Measurements from ENCODE around the gene PITPNC1. TPM values are rescaled to one million over a fixed set of nuclear protein-coding genes. Genes with fewer than 3 reads are reported as not detected.
"Not testable (repeated sequence)": the region's sequence is repeated elsewhere in the genome, so short reads cannot be mapped to it uniquely, and the experiment has no call there.

Gene PITPNC1
- total RNA-seq: 12.2 and 13.0 TPM in 2 replicates

DNA sequence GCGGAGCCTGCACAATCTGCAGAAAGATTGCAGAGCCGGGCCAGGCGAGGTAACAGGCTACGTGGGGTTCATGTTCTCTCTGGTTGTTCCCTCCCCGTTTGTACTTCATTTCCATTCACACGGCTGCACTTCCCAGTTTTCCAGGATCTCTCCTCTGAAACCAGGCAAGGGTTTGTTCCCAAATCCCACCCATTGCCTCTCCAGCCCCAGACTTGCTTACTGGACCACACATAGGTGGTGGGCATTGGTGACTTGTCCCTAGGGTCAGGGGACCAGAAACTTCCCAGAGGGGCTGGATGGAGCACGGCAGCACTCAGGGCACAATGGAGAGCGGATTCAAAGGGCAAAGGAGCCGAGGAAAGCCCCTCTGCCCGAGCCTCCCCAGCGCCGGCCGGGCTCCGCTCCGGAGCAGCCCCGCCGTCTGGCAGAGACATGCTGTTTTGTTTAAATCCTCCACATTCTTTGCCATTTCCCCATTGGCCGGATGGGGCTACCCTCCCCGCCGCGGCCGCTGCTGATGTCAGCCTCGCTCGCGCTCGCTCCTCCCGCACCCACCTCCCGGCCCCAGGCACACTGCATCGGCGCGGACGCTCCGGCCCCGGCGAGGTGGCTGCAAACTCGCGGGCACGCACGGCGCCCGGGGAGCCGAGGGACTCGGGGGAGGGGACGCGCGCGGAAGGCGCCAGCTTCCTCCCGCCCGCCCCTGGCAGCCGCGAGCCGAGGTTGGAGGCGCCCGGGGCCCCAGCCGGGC lies at the start of gene PITPNC1:
TSS of gene PITPNC1 (plus strand) at position 545 of the 751 bp plus-strand sequence.
- TF ChIP-seq, protein P1, sequence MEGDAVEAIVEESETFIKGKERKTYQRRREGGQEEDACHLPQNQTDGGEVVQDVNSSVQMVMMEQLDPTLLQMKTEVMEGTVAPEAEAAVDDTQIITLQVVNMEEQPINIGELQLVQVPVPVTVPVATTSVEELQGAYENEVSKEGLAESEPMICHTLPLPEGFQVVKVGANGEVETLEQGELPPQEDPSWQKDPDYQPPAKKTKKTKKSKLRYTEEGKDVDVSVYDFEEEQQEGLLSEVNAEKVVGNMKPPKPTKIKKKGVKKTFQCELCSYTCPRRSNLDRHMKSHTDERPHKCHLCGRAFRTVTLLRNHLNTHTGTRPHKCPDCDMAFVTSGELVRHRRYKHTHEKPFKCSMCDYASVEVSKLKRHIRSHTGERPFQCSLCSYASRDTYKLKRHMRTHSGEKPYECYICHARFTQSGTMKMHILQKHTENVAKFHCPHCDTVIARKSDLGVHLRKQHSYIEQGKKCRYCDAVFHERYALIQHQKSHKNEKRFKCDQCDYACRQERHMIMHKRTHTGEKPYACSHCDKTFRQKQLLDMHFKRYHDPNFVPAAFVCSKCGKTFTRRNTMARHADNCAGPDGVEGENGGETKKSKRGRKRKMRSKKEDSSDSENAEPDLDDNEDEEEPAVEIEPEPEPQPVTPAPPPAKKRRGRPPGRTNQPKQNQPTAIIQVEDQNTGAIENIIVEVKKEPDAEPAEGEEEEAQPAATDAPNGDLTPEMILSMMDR (IDR thresholded peaks at IDR 0.05; ENCODE audit: insufficient read depth, low read length, poor library complexity, severe bottlenecking): no peak
- H3K36me3 ChIP-seq (ENCODE audit: control insufficient read depth, insufficient read depth, low read length): no peaks in the 10 kb centered on the region
- DNase-seq (ENCODE audit: low read depth): no peak
- H3K27me3 ChIP-seq (ENCODE audit: control insufficient read depth, insufficient read depth, low read length): no peaks in the 10 kb centered on the region
- peak within 1 kb of the TSS; percentile 91 for H3K4me3 ChIP-seq (ENCODE audit: low read depth, low read length)

DNA sequence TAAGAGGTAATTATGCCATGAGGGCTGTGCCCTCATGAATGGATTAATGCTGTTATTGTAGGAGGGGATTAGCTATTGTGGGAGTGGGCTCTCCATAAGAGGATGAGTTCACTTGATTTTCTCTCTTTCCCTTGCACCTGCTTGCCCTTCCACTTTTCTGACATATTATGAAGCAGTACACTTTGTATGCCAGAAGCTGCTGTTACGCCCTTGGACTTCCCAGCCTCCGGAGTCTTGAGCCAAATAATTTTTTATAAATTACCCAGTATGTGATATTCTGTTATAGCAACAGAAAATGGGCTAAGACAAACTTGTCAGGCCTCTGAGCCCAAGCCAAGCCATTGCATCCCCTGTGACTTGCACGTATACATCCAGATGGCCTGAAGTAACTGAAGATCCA lies 49.1 kb upstream of the PITPNC1 start:
- no peaks in the 10 kb centered on the region for H3K36me3 ChIP-seq (ENCODE audit: control insufficient read depth, insufficient read depth, low read length)
- TF ChIP-seq, protein P1 (IDR thresholded peaks at IDR 0.05; ENCODE audit: insufficient read depth, low read length, poor library complexity, severe bottlenecking): no peak

GRCh38 chr17:67331381-67332161 lies 45.5 kb upstream of the PITPNC1 start:
- not testable (repeated sequence) for DNase-seq (ENCODE audit: low read depth); H3K4me3 ChIP-seq (ENCODE audit: low read depth, low read length); H3K27me3 ChIP-seq (ENCODE audit: control insufficient read depth, insufficient read depth, low read length); H3K36me3 ChIP-seq (ENCODE audit: control insufficient read depth, insufficient read depth, low read length)

More for the DNA sequence above, 49.1 kb upstream of the PITPNC1 start:
- no peak for DNase-seq (ENCODE audit: low read depth)
- H3K27me3 ChIP-seq (ENCODE audit: control insufficient read depth, insufficient read depth, low read length): no peaks in the 10 kb centered on the region
- H3K4me3 ChIP-seq (ENCODE audit: low read depth, low read length): no peak overlapping the region

DNA sequence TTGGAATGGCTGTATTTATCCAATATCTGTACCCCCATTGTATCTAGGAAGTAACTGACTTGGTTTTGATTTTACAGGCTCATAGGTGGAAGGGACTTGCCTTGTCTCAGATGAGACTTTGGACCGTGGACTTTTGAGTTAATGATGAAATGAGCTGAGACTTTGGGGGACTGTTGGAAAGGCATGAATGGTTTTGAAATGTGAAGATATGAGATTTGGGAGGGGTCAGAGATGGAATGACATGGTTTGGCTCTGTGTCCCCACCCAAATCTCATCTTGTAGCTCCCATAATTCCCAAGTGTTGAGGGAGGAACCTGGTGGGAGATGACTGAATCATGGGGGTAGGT lies 44.9 kb upstream of the PITPNC1 start:
- H3K36me3 ChIP-seq (ENCODE audit: control insufficient read depth, insufficient read depth, low read length); H3K4me3 ChIP-seq (ENCODE audit: low read depth, low read length); DNase-seq (ENCODE audit: low read depth); H3K27me3 ChIP-seq (ENCODE audit: control insufficient read depth, insufficient read depth, low read length): not testable (repeated sequence)

DNA sequence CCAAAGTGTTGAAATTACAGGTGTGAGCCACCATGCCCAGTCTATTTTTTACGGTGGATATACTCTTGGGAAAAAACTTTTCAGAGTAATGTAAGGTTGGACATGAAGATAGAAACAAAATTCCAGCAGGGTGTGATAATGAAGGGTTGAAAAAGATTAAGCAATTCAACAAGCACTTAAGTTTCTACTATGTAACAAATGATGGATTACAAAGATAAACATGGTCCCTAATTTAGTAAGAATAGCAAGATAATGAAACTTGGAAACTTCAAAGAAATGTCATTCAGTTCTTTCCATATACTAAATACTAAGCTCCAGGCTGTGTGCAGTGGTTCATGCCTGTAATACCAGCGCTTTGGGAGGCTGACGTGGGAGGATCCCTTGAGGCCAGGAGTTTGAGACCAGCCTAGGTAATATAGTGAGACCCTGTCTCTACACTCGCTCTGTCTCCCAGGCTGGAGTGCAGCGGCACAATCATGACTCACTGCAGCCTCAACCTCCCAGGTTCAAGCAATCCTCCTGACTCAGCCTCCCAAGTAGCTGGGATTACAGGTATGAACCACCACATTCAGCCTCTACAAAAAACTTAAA lies 41.7 kb upstream of the PITPNC1 start:
- H3K27me3 ChIP-seq (ENCODE audit: control insufficient read depth, insufficient read depth, low read length): no peaks in the 10 kb centered on the region
- H3K36me3 ChIP-seq (ENCODE audit: control insufficient read depth, insufficient read depth, low read length): no peaks in the 10 kb centered on the region
- DNase-seq (ENCODE audit: low read depth): no peak
- TF ChIP-seq, protein P1 (IDR thresholded peaks at IDR 0.05; ENCODE audit: insufficient read depth, low read length, poor library complexity, severe bottlenecking): no peak
- H3K4me3 ChIP-seq (ENCODE audit: low read depth, low read length): no peak overlapping the region

DNA sequence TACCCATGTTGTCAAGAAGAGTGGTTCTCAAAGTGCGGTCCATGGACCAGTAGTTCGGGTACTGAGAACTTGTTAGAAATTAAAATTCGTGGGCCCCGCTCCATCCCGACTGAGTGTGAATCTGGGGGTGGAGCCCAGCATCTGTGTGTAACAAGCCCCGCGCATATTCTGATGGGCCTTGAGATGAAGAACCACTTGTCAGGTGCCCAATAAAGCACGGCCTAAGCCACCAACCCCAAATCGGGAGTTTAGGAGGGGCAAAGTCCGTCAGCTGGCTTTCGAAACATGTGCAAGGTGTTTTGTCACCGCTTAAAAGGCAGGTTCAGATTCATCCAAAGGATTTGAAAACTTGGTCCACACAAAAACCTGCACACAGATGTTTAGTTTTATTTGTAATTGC lies 40.2 kb upstream of the PITPNC1 start:
- DNase-seq (ENCODE audit: low read depth): no peak
- H3K36me3 ChIP-seq (ENCODE audit: control insufficient read depth, insufficient read depth, low read length): no peaks in the 10 kb centered on the region
- no peak overlapping the region for H3K4me3 ChIP-seq (ENCODE audit: low read depth, low read length)
- TF ChIP-seq, protein P1 (IDR thresholded peaks at IDR 0.05; ENCODE audit: insufficient read depth, low read length, poor library complexity, severe bottlenecking): no peak
- H3K27me3 ChIP-seq (ENCODE audit: control insufficient read depth, insufficient read depth, low read length): no peaks in the 10 kb centered on the region

DNA sequence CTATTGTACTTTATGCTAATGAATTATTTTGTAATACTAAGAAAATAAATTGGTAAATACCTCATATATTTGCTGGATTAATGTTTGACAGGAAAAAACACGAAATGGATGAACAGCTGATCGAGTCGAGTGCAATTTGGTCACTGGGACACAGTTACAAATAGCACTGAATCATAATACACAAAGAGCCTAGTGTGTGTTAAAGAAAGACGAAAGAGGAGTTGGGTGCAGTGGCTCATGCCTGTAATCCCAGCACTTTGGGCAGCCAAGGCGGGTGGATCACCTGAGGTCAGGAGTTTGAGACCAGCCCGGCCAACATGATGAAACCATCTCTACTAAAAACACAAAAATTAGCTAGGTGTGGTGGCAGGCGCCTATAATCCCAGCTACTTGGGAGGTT lies 38.7 kb upstream of the PITPNC1 start:
- H3K27me3 ChIP-seq (ENCODE audit: control insufficient read depth, insufficient read depth, low read length); H3K36me3 ChIP-seq (ENCODE audit: control insufficient read depth, insufficient read depth, low read length); H3K4me3 ChIP-seq (ENCODE audit: low read depth, low read length); DNase-seq (ENCODE audit: low read depth): not testable (repeated sequence)

Measured in kidney epithelial cell (primary cell).